HL-60 (cell line): ENCODE measurements around the gene PAK5.
A peak's percentile ranks its signal among the peaks of the same experiment; 100 is the strongest.

Experiments
- DNase-seq, 2 experiments: peaks; one replicate each; pipeline ENCODE4 v3.0.0-alpha.2; 2010 to 2020; ENCODE audit warnings: low read depth in 1 of 2, low spot score in 1 of 2
- H3K27ac ChIP-seq: fragments of 250-450 bp; sonication (Bioruptor Pico); replicated peaks from 2 replicates; pipeline ENCODE4 v1.5.1; 2020; ENCODE audit warnings: mild to moderate bottlenecking, moderate library complexity
- H3K27me3 ChIP-seq: fragments of 250-450 bp; sonication (Bioruptor Pico); 2 replicates; pipeline ENCODE4 v1.5.1; 2021; ENCODE audit warnings: mild to moderate bottlenecking, moderate library complexity; ENCODE audit not compliant: insufficient read depth, poor library complexity, severe bottlenecking
- H3K4me3 ChIP-seq: replicated peaks from 2 replicates; pipeline ENCODE4 v1.5.1; 2011; ENCODE audit warnings: mild to moderate bottlenecking, control low read depth, low read length; ENCODE audit not compliant: insufficient read depth
- GABPA ChIP-seq: IDR thresholded peaks from 2 replicates; pipeline ENCODE4 v1.6.1; 2012; ENCODE audit warnings: low read depth
- POLR2AphosphoS5 ChIP-seq: IDR thresholded peaks from 2 replicates; pipeline ENCODE4 v1.6.1; 2012; ENCODE audit warnings: low read depth
- REST ChIP-seq: IDR thresholded peaks from 2 replicates; pipeline ENCODE4 v1.6.1; 2012; ENCODE audit warnings: low read depth; ENCODE audit not compliant: insufficient replicate concordance
- SPI1 ChIP-seq: IDR thresholded peaks from 2 replicates; pipeline ENCODE4 v1.6.1; 2012; ENCODE audit warnings: low read depth, mild to moderate bottlenecking, borderline replicate concordance
- TF ChIP-seq, protein P1 (sequence below): IDR thresholded peaks from one replicate; pipeline ENCODE4 v1.5.1; 2011; ENCODE audit warnings: low read length, control low read depth, inconsistent platforms; ENCODE audit not compliant: insufficient read depth

Gene PAK5

DNA sequence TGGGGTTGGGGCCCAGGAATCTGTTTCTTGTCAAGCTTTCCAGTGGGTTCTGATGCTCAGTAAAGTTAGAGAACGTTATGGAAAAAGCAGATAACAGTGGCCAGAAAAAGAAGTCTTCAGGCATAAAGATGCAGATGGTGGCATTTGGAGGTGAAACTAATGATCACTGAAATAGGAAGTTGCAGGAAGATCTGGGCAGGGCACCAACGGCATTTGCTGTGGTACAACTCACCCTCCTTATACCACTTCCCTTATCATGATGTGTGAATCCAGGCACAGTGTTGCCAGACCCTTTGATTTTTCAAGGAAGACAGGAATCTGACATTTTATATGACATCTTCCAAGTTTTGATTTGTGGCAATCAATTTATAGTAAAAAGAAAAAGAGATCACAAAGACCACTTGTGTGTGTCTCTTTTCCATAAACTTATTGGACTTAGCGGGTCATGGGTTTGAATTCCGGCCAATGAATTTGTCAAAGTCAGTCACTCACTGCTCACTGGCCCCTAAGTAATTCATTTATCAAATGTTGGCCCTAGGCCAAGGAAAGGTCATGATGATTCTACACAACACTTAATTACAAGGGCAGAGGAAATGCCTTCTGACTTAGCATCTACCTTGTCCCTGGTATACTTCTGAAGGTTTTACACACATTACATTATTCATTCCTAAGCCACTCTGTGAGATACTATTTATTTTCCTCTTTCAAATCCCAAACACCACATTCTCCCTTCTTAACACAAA, 286.9 kb downstream of the PAK5 start:
- no peak overlapping the region for H3K27ac ChIP-seq
- TF ChIP-seq GABPA (no peak), POLR2AphosphoS5 (no peak), REST (no peak), SPI1 (peak; percentile 69)
- TF ChIP-seq, protein P1, sequence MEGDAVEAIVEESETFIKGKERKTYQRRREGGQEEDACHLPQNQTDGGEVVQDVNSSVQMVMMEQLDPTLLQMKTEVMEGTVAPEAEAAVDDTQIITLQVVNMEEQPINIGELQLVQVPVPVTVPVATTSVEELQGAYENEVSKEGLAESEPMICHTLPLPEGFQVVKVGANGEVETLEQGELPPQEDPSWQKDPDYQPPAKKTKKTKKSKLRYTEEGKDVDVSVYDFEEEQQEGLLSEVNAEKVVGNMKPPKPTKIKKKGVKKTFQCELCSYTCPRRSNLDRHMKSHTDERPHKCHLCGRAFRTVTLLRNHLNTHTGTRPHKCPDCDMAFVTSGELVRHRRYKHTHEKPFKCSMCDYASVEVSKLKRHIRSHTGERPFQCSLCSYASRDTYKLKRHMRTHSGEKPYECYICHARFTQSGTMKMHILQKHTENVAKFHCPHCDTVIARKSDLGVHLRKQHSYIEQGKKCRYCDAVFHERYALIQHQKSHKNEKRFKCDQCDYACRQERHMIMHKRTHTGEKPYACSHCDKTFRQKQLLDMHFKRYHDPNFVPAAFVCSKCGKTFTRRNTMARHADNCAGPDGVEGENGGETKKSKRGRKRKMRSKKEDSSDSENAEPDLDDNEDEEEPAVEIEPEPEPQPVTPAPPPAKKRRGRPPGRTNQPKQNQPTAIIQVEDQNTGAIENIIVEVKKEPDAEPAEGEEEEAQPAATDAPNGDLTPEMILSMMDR: no peak
- H3K27me3 ChIP-seq: no peaks in the 10 kb centered on the region
- no peak overlapping the region for H3K4me3 ChIP-seq
- peak; percentile 12 to 69 for DNase-seq

DNA sequence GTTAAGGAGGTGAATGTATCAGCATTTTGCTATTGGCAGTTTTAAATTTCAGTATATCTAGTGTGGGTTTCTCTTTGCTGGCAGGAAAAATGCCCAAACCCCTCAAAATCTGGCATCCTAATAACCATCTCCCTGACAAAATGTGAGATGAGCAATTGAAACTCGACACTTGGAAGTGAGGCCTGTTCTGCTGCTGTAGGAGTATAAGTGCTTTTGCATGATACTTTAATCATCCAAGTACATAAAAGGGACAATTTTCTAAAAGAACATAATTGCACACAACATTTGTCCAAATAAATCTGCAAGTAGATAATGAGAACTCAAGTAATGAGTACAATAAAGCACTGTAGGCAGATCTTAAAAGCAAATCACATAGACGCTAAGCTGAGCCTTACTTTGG, 288.0 kb downstream of the PAK5 start:
- no peaks in the 10 kb centered on the region for H3K27me3 ChIP-seq
- no peak overlapping the region for H3K27ac ChIP-seq
- TF ChIP-seq GABPA: no peak
- TF ChIP-seq REST: no peak
- TF ChIP-seq, protein P1: no peak
- TF ChIP-seq POLR2AphosphoS5: no peak
- TF ChIP-seq SPI1: no peak
- no peak for DNase-seq
- H3K4me3 ChIP-seq: no peak overlapping the region

DNA sequence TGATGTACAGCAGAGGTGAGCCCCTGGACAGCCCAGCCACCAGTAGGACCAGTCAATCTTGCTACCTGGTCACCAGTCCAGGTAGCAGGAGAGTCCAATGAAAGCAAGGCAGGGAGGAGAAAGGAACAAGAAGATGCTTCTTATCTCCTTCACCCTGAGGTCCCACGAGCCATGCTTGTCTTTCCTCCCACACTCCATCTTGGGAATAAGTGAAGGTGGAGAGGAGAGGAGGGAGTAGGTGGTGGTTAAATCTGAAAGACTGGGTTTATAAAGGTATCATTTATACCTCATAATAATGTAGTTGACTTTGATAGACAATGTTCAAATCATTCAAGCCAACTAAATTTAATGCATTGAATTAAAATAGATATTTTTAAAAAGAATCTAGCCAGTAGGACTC, 288.6 kb downstream of the PAK5 start:
- Histone ChIP-seq H3K27me3 (no peaks in the 10 kb centered on the region), H3K4me3 (no peak overlapping the region), H3K27ac (no peak overlapping the region)
- no peak for DNase-seq
- TF ChIP-seq REST (no peak), SPI1 (no peak), GABPA (no peak), POLR2AphosphoS5 (no peak)
- TF ChIP-seq, protein P1: no peak
